Mucosa of descending colon (tissue), 3 donors: Measurements from ENCODE around the gene GLIS1. TPM values are rescaled to one million over a fixed set of nuclear protein-coding genes. Genes with fewer than 3 reads are reported as not detected.

Experiments
- ATAC-seq: fragments of 200-7000 bp; cut with Tn5 transposase; one replicate; pipeline ENCODE4 v1.9.1; 2020; ENCODE audit warnings: mild to moderate bottlenecking, moderate library complexity
- DNase-seq, 3 donors: peaks; one replicate each; pipeline ENCODE4 v3.0.0-alpha.2; 2020
- H3K36me3 ChIP-seq: fragments of 200-600 bp; one replicate; pipeline ENCODE4 v1.8.0; 2021; ENCODE audit warnings: low read depth, mild to moderate bottlenecking
- H3K4me1 ChIP-seq: fragments of 200-600 bp; one replicate; pipeline ENCODE4 v1.8.0; 2021; ENCODE audit warnings: low read depth, mild to moderate bottlenecking
- H3K4me3 ChIP-seq: fragments of 200-600 bp; one replicate; pipeline ENCODE4 v1.8.0; 2021; ENCODE audit warnings: mild to moderate bottlenecking
- H3K9me3 ChIP-seq: fragments of 200-600 bp; one replicate; pipeline ENCODE4 v1.8.0; 2021; ENCODE audit warnings: mild to moderate bottlenecking
- intact Hi-C, 2 donors: fragments of 100-400 bp; cut with DNase I in 1 of 2; cut with micrococcal nuclease in 1 of 2; formaldehyde crosslinking; loops; one replicate each; pipeline versions ENCODE4 v1.11.0 to v1.11.1; 2022; cut with DNase I, micrococcal nuclease
- total RNA-seq, 3 donors: library from RNA; stranded (reverse); fragmentation: NEBNext Ultra II Directional in 2 of 3; extraction: Animal tissue kit (Norgen Biotek cat#: 25700) in 2 of 3; gene quantifications; one replicate each; pipeline versions ENCODE4 v1.2.1 to v1.2.4, GENCODE V29; 2021 to 2023
- TF ChIP-seq, protein P1 (sequence below): fragments of 200-600 bp; IDR thresholded peaks from one replicate; pipeline ENCODE4 v1.8.0; 2022; ENCODE audit warnings: antibody characterized with exemption, mild to moderate bottlenecking
- donor health status: DM: no; HTN: no; CAD: no; lungs with moderate emphysema.
- donor health status: DM: no; HTN: no; CAD: no.
- donor health status: DM: no; HTN: yes; CAD: no.

Gene GLIS1
- total RNA-seq, 3 donors from 2014 or later, result 0.09 to 0.24 (median 0.14) TPM

DNA sequence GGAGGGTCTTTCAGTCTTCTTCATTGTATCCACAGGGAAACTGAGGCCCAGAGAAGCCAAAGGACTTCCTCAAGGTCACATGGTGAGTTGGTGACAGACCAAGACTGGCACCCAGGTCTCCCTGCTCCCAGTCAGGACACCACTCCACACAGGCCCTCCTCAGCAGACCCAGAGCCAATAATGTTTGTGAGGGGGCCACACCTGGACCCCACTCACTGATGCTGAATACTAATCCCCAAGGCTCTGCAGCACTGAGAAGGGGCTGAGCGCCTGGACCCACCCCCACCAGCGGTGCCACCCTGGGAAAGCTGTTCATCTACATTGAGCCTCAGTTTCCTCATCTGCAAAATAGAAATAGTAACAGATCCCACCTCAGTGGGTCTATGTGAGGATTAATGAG lies 79.5 kb downstream of the GLIS1 start:
- ATAC-seq (no peak), DNase-seq (peak in 1 of 3 donors; percentile 6)
- TF ChIP-seq, protein P1, sequence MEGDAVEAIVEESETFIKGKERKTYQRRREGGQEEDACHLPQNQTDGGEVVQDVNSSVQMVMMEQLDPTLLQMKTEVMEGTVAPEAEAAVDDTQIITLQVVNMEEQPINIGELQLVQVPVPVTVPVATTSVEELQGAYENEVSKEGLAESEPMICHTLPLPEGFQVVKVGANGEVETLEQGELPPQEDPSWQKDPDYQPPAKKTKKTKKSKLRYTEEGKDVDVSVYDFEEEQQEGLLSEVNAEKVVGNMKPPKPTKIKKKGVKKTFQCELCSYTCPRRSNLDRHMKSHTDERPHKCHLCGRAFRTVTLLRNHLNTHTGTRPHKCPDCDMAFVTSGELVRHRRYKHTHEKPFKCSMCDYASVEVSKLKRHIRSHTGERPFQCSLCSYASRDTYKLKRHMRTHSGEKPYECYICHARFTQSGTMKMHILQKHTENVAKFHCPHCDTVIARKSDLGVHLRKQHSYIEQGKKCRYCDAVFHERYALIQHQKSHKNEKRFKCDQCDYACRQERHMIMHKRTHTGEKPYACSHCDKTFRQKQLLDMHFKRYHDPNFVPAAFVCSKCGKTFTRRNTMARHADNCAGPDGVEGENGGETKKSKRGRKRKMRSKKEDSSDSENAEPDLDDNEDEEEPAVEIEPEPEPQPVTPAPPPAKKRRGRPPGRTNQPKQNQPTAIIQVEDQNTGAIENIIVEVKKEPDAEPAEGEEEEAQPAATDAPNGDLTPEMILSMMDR, result no peak
- H3K9me3 ChIP-seq, result no peaks in the 10 kb centered on the region
- H3K36me3 ChIP-seq, result no peaks in the 10 kb centered on the region
- no peaks in the 10 kb centered on the region for H3K4me1 ChIP-seq
- intact Hi-C loops, result no loop called here
- H3K4me3 ChIP-seq, result no peak overlapping the region

DNA sequence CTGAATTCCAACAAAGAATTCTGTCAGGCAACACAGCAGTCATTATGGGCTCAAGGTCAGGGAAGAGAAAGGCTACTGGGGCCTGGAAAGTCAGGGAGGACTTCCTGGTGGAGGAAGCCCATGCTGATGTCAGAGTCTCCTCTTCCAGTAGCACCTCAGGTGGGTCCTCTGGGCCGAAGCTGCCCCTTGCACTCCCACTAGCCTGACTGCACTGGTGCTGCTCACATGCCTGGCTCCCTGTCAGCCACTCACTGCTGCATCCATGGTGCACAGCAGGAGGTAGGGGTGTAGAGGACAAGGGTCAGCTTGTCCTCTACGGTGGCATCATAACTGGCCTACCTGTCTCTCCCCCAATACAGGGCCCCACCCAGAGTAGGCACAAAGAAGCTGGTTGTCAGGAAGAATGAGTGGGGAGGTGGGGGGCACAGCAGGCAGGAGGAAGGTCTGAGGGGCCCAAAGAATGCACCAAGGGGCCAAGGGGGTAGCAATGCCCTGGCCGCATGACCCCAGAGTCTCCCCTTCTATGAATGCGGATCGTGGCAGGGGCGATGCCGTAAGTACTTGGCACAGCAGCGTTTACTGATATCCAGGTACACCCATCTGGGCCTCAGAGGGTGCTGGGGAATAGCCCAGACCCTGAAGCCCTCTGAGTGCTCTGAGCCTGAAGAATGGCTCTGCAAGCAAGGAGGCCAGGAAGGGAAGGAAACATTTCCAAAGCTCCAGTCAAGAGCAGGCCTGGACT lies 80.3 kb downstream of the GLIS1 start:
- Histone ChIP-seq H3K36me3 (no peaks in the 10 kb centered on the region), H3K4me3 (no peak overlapping the region), H3K4me1 (no peaks in the 10 kb centered on the region), H3K9me3 (no peaks in the 10 kb centered on the region)
- DNase-seq (peak in 1 of 3 donors; percentile 9), ATAC-seq (no peak)
- intact Hi-C loops, result no loop called here
- TF ChIP-seq, protein P1, result no peak

GRCh38 chr1:53657891-53658396 lies 81.0 kb downstream of the GLIS1 start:
- H3K4me3 ChIP-seq, result no peak overlapping the region
- H3K9me3 ChIP-seq, result no peaks in the 10 kb centered on the region
- intact Hi-C loops, result no loop called here
- H3K4me1 ChIP-seq, result no peaks in the 10 kb centered on the region
- ATAC-seq (no peak), DNase-seq (no peak)
- TF ChIP-seq, protein P1, result no peak
- H3K36me3 ChIP-seq, result no peaks in the 10 kb centered on the region

DNA sequence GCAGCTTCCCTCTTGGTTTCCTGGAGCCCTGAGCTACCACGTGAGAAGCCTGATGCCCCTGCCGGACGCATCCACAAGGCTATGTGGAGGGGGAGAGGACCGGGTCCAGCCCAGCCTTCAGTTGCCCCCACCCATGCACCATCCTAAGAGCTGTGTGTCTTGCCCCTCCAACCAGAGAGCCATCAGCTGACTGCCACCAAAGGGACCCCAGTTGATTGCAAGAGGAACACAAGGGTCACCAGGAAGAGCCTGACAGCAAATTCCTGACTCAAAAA lies 81.5 kb downstream of the GLIS1 start:
- no peak overlapping the region for H3K4me3 ChIP-seq
- DNase-seq, result peak in 1 of 3 donors; percentile 3
- ATAC-seq, result no peak
- no peaks in the 10 kb centered on the region for H3K36me3 ChIP-seq
- TF ChIP-seq, protein P1, result no peak
- H3K4me1 ChIP-seq, result no peaks in the 10 kb centered on the region
- H3K9me3 ChIP-seq, result no peaks in the 10 kb centered on the region
- intact Hi-C loops, result no loop called here

GRCh38 chr1:53656747-53657530 lies 82.0 kb downstream of the GLIS1 start:
- Histone ChIP-seq H3K36me3 (no peaks in the 10 kb centered on the region), H3K4me1 (no peaks in the 10 kb centered on the region), H3K4me3 (no peak overlapping the region), H3K9me3 (no peaks in the 10 kb centered on the region)
- ATAC-seq (no peak), DNase-seq (peak in 1 of 3 donors; percentile 19)
- intact Hi-C loops, result no loop called here
- TF ChIP-seq, protein P1, result no peak
